Measurements from ENCODE around the gene PSAP.

The PSAP gene

DNA sequence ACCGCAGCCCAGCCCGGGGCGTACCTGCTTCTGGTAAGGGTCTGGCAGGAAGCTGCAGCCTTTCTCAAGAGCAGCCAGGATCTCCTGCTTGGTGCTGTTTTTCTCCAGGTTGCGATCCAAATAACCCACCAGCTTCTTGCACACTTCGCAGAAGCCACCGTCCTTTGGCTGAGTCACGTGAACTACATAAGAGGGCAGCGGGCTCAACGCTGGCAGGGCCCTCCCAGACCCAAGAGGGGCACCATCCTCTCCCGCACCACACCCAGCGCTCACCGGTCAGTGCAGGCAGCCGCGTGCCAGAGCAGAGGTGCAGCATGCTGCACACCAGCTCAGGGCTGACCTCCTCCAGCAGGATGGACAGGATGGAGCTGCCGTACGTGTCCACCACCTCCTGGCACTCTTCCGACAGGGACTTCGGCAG lies 31.6 kb downstream of the PSAP start:
- DNase-seq (ENCODE audit: low read depth, low spot score) = no peak
- no peak for TF ChIP-seq CTCF (IDR thresholded peaks at IDR 0.05; ENCODE audit: low read depth, low read length)
- in situ Hi-C loops (cut with HindIII; ENCODE audit: low sequenced_read_pairs) = no loop called here
- H3K4me3 ChIP-seq (ENCODE audit: low read depth, low read length) = no peak overlapping the region

GRCh38 chr10:71818674-71819260 lies 32.3 kb downstream of the PSAP start:
- no peak overlapping the region for H3K4me3 ChIP-seq (ENCODE audit: low read depth, low read length)
- no peak for DNase-seq (ENCODE audit: low read depth, low spot score)
- in situ Hi-C loops (cut with HindIII; ENCODE audit: low sequenced_read_pairs) = no loop called here
- no peak for TF ChIP-seq CTCF (IDR thresholded peaks at IDR 0.05; ENCODE audit: low read depth, low read length)

GRCh38 chr10:71817831-71818655 lies 33.0 kb downstream of the PSAP start:
- no peak for TF ChIP-seq CTCF (IDR thresholded peaks at IDR 0.05; ENCODE audit: low read depth, low read length)
- no peak for DNase-seq (ENCODE audit: low read depth, low spot score)
- H3K4me3 ChIP-seq (ENCODE audit: low read depth, low read length) = no peak overlapping the region
- in situ Hi-C loops (cut with HindIII; ENCODE audit: low sequenced_read_pairs) = no loop called here

DNA sequence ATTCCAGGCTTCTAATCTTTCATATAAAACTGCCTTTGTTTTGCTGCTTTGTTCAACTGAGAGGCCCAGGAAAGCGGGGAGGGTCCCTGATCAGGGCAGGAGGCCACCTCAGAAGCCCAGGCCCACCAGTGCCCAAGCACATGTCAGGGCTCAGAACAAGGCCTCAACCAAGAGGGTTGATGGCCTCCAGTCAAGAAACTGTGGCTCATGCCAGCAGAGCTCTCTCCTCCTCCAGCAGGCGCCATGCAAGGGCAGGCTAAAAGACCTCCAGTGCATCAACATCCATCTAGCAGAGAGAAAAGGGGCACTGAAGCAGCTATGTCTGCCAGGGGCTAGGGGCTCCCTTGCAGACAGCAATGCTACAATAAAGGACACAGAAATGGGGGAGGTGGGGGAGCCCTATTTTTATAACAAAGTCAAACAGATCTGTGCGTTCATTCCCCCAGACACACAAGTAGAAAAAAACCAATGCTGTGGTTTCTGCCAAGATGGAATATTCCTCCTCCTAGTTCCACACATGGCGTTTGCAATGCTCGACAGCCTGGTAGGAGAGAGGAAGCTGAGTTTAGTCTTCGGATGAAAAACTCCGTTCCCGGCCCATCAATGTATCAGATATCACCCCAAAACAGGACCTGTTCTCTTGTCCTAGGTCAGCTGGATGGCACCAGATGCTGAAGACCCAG lies 34.0 kb downstream of the PSAP start:
- TF ChIP-seq CTCF (IDR thresholded peaks at IDR 0.05; ENCODE audit: low read depth, low read length) = no peak
- no peak for DNase-seq (ENCODE audit: low read depth, low spot score)
- H3K4me3 ChIP-seq (ENCODE audit: low read depth, low read length) = no peak overlapping the region
- in situ Hi-C loops (cut with HindIII; ENCODE audit: low sequenced_read_pairs) = no loop called here

- in situ Hi-C loops (cut with HindIII; ENCODE audit: low sequenced_read_pairs) = no loop called here
- no peak overlapping the region for H3K4me3 ChIP-seq (ENCODE audit: low read depth, low read length)
- DNase-seq (ENCODE audit: low read depth, low spot score) = no peak
- no peak for TF ChIP-seq CTCF (IDR thresholded peaks at IDR 0.05; ENCODE audit: low read depth, low read length)
These were observed 34.6 kb downstream of the PSAP start for GRCh38 chr10:71816421-71816851.

GRCh38 chr10:71815515-71816130 lies 35.4 kb downstream of the PSAP start:
- TF ChIP-seq CTCF (IDR thresholded peaks at IDR 0.05; ENCODE audit: low read depth, low read length) = no peak
- in situ Hi-C loops (cut with HindIII; ENCODE audit: low sequenced_read_pairs) = no loop called here
- no peak overlapping the region for H3K4me3 ChIP-seq (ENCODE audit: low read depth, low read length)
- DNase-seq (ENCODE audit: low read depth, low spot score) = no peak
